NCI-H526 (cell line): ENCODE data around the gene SYNGR1.
"Not testable (repeated sequence)": the region's sequence is repeated elsewhere in the genome, so short reads cannot be mapped to it uniquely, and the experiment has no call there.

Experiments
- DNase-seq, 2 experiments: peaks; one replicate each; lab custom pipeline; 2025; lab: John Stamatoyannopoulos, UW

Gene SYNGR1

DNA sequence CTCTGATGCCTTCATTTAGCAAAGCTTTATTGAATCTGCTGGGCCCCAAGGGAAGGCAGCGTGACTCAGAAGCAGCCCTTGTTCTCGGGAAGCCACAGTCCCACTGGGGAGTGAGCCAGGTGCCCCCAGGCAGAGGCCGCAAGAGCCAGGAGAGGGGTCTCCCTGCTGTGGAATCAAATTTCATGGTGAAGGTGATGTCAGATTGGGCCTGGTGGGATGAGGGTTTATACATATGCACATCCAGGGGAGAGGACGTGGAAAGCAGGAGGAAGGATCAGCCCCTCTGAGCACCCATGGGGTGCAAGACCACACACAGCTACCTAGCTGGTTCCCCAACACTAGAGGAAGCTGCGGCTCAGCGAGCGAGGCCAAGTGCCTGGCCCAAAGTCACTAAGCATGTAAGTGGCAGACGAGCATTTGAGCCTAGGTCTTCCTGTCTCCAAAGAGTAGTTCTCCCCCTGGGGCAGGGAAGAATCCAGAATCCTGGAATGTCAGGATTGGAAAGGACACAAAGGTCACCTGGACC is 2.0 kb downstream of the SYNGR1 start:
- DNase-seq = no peak

GRCh38 chr22:39352306-39352891 is 2.6 kb downstream of the SYNGR1 start:
- no peak for DNase-seq

- DNase-seq = no peak
Measured at GRCh38 chr22:39353346-39353745, 3.6 kb downstream of the SYNGR1 start.

GRCh38 chr22:39355080-39355479 is 5.3 kb downstream of the SYNGR1 start:
- no peak for DNase-seq

- not testable (repeated sequence) for DNase-seq
Measured at GRCh38 chr22:39355805-39356204, 6.0 kb downstream of the SYNGR1 start.

DNA sequence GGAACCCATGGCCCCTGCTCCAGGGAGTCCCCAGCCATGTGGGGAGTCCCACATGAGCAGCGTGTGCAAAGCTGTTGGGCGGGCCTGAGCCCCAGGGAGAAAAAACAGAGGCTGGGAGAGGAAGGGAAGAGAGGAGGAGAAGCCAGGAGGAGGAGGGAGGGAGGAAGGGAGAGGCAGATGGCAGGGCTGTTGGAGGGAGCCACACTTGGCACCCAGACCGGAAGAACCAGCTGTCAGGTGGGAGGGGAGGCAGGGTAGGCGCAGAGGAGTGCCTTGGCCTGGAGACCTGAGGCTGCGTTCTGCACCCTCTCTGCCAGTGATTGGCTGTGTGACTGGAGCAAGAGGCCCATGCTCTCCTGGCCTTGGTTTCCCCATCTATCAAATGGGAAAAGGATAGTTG is 6.7 kb downstream of the SYNGR1 start:
- no peak for DNase-seq

- not testable (repeated sequence) for DNase-seq
Measured at GRCh38 chr22:39357110-39358108, 7.6 kb downstream of the SYNGR1 start.

DNA sequence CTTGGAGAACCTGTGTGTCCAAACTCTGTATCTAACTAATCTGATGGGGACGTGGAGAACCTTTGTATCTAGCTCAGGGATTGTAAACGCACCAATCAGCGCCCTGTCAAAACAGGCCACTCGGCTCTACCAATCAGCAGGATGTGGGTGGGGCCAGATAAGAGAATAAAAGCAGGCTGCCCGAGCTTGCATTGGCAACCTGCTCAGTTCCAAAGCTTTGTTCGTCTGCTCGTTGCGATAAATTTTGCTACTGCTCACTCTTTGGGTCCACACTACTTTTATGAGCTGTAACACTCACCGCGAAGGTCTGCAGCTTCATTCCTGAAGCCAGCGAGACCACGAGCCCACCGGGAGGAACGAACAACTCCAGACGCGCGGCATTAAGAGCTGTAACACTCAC is 8.4 kb downstream of the SYNGR1 start:
- not testable (repeated sequence) for DNase-seq

DNA sequence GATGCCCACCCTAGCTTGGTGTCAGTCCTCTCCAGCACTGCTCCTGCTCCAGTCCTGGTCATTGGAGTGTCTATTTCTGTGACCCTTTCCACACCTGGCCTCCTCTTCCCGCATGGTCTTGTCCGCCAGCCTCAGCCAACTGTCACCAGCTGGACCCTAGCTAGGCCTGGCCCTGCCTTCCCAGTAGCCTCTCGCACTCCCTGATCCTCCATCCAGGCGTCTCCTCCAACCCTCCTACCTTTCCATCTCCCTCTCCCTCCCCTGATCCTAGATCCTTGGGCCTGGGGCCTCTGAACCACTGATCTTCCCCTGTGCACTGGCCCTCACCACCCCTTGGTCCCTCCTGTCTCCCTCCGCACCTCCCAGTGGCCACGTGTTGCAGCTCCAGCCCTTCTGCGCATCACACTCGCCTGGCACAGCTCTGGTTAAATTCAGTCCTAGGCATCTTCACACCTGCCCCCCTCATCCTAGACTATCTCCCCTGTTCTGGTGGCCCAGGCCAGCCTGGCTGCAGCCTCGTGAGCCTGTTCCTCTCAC is 9.9 kb downstream of the SYNGR1 start:
- DNase-seq = no peak

DNA sequence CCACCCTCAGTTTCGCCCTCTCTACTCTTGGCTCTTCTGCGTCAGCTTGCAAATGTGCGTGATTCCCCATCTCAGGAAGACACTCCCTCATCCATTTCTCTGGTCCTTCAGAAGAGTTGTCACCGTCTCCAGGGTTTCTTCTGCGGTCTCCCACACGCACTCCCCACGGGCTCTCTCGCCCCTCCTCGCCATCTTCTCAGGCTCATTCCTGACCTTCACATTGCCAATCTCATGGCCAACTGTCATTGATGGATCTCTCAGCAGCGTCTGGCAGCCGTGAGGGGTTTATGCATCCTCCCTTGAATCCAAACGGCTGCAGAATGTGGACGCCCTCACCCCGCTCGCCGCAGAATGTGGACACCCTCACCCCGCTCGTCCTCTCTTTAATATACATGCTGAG is 10.5 kb downstream of the SYNGR1 start:
- DNase-seq = no peak

GRCh38 chr22:39360674-39361413 is 11.1 kb downstream of the SYNGR1 start:
- no peak for DNase-seq

DNA sequence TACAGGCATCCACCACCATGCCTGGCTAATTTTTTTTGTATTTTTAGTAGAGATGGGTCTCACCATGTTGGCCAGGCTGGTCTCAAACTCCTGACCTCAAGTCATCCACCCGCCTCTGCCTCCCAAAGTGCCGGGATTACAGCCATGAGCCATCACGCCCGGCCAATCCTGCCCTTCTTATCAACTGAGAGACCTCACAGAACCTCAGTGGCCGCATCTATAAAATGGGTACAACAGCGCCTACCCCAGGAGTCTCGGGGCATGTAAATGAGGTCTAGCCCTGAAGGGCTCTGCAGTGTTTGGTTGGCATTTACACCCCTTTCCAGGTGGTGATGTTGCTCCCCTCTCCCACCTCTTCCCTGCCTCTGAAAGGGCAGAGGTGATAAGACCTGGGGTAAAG is 11.7 kb downstream of the SYNGR1 start:
- no peak for DNase-seq

- no peak for DNase-seq
Measured at GRCh38 chr22:39362271-39362670, 12.5 kb downstream of the SYNGR1 start.

DNA sequence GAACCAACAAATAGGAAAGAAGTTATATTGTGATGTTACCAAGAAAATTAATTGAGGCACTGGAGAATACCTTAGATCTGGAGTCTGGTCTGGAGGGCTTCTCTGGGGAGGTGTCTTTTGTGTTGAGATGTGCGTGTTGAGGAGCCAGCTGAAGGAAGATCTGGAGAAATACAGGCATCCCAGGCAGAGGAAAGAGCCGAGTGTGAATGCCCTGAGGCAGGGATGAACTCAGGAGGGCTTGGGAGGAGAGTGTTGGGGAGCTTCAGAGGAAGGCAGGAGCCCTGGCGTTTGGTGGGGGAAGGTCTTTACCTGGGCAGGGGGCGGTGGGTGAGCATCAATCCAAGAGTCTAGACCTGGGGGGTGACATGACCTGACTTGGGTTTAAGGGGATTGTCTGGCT is 13.1 kb downstream of the SYNGR1 start:
- no peak for DNase-seq

- DNase-seq = no peak
Measured at GRCh38 chr22:39363751-39364515, 14.1 kb downstream of the SYNGR1 start.

DNA sequence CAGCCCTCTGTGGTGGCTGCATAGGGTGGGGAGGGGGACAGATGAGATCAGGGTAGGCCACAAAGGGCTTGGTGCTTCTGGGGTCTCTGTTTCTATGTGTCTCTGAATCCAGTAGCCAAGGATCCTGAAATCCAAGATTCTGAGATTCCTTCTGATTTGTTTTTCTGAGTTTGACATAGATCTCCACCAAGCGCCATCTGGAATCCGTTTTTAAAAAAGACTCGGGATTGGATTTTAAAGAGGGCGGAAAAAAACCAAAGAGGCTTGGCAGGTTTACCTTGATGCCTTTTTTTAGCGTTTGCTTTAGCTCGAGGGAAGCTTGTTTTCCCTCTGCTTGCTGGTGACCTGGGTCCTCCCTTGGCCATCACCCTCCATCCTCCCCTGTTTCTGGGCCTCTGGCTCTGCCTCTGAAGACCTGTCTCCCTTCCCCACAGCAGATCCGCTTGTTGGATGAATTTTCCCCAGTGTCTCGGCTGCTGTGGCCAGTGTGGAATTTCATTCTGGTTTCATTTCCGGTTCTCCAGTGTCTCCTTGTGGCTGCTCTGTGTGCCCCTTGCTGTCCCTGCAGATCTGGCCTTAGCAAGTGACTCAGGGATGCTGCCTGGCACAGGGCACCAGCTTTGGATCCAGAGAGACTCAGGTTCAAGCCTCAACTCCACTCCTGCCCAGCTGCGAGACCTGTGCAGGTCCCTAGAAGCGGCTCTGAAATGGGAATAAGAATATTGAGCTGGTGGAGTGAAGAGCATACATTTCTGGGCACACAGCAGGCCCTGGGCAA is 15.1 kb downstream of the SYNGR1 start:
- DNase-seq = no peak

DNA sequence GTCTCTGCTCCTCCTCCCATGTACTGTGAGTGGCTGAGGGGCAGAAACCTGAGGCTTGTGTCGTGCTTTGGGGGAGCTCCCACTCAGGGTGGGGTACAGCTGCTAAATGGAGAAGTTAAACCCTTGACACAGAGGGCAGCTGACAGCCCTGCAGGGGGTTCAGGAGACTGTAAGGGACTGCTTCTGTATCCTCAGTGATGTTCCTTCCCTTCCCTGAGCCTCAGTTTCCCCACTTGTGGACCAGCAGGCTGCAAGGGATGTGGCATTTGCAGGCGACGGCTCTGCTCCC is 15.6 kb downstream of the SYNGR1 start:
- DNase-seq = no peak

GRCh38 chr22:39367035-39367434 is 17.2 kb downstream of the SYNGR1 start:
- DNase-seq = no peak

DNA sequence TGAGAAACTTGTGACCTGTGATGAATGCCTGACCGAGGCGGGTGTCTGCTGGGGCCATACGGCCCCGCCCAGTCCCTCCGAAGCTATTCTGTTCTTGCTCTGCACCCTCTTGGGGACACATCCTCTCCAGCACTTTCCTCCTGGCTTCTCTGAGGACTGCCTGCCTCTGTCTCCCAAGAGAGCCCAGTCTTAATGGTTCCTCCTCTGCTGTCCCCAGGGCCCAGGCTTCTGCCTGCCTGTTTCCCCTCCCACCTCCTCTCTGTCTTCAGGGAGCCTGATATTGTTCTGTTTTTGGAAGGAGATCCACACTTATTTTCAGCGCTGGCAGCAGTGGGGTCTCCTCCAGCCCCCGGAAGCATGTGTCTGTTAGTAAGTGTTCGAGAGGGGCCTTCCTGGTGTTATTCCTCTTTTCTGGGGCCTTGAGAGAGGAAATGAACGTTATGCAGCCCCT is 18.7 kb downstream of the SYNGR1 start:
- DNase-seq = no peak

- DNase-seq = no peak
Measured at GRCh38 chr22:39369186-39369585, 19.4 kb downstream of the SYNGR1 start.

DNA sequence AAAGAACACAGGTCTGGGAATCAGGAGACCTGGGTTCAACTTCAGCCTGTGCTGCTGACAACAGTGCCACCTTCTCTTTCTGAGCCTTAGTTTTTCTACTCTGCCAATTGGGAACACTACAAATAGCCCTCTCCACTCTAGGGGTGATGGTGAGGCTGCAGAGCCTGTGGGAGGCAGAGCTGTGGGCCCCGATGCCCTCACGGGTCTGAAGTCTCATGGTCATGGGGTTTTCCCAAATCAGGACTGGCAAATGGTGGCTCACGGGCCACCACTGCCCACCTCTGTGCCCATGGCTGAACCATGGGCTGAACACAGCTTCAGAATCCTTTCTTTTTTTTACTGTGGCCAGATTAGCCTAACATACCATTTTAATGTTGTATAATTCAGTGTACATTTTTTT is 19.8 kb downstream of the SYNGR1 start:
- DNase-seq = no peak
